Vein endothelial cell (primary cell): ENCODE data around the gene TECPR2. TPM values are rescaled to one million over a fixed set of nuclear protein-coding genes. Genes with fewer than 3 reads are reported as not detected.

Experiments used
- small RNA-seq: library from RNA; depleted of rRNA; stranded (forward); fragments of <200 nt; gene quantifications from one replicate; pipeline ENCODE3, GENCODE V24; 2012
- total RNA-seq: library from RNA; depleted of rRNA; stranded (reverse); fragments of >200 nt; gene quantifications from 2 replicates; pipeline ENCODE4 v1.2.3, GENCODE V29; 2012

TECPR2 gene
- 14.4 and 19.0 TPM in 2 replicates for total RNA-seq

GRCh38 chr14:102362545-102363181, at the start of gene TECPR2, which contains the start of gene CINP:
TECPR2 (plus strand) TSS chr14:102362941; CDS start chr14:102376722, 13,781 bp downstream.
CINP (minus strand) TSS chr14:102362890; CDS start chr14:102362851, 39 bp downstream.

GRCh38 chr14:102319351-102320032, 43.2 kb upstream of the TECPR2 start, which contains the start of gene ZNF839:
ZNF839 (plus strand) TSS chr14:102319746; CDS start chr14:102319766, 20 bp downstream.

GRCh38 chr14:102509746-102510615, 147.2 kb downstream of the TECPR2 start, which contains the start of gene ANKRD9:
ANKRD9 (minus strand) TSS chr14:102509776; CDS start chr14:102507889, 1,887 bp downstream.

Small RNA genes lying within 50 kb of the gene (small RNA-seq; reads per million reads assigned to genes)
- not detected for gene MIR4309

Other genes starting within 250 kb of the TECPR2 start
- gene WDR20, start 223.0 kb upstream of the TECPR2 start, total RNA-seq, result 14.3 and 15.4 TPM in 2 replicates
- gene MOK, start 57.8 kb upstream of the TECPR2 start, total RNA-seq, result 4.6 and 5.4 TPM in 2 replicates
- 8.0 and 9.5 TPM in 2 replicates for gene ZNF839, start 43.2 kb upstream of the TECPR2 start, total RNA-seq
- 45.4 and 57.2 TPM in 2 replicates for gene CINP, start 51 bp upstream of the TECPR2 start, total RNA-seq
- 14.5 and 16.3 TPM in 2 replicates for gene ANKRD9, start 146.8 kb downstream of the TECPR2 start, total RNA-seq
- 17.3 and 20.8 TPM in 2 replicates for gene RCOR1, start 229.7 kb downstream of the TECPR2 start, total RNA-seq